ENCODE data around the gene TMEM63C.
A peak's percentile ranks its signal among the peaks of the same experiment; 100 is the strongest.

The TMEM63C gene, protein sequence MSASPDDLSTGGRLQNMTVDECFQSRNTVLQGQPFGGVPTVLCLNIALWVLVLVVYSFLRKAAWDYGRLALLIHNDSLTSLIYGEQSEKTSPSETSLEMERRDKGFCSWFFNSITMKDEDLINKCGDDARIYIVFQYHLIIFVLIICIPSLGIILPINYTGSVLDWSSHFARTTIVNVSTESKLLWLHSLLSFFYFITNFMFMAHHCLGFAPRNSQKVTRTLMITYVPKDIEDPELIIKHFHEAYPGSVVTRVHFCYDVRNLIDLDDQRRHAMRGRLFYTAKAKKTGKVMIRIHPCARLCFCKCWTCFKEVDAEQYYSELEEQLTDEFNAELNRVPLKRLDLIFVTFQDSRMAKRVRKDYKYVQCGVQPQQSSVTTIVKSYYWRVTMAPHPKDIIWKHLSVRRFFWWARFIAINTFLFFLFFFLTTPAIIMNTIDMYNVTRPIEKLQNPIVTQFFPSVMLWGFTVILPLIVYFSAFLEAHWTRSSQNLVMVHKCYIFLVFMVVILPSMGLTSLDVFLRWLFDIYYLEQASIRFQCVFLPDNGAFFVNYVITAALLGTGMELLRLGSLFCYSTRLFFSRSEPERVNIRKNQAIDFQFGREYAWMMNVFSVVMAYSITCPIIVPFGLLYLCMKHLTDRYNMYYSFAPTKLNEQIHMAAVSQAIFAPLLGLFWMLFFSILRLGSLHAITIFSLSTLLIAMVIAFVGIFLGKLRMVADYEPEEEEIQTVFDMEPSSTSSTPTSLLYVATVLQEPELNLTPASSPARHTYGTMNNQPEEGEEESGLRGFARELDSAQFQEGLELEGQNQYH

DNA sequence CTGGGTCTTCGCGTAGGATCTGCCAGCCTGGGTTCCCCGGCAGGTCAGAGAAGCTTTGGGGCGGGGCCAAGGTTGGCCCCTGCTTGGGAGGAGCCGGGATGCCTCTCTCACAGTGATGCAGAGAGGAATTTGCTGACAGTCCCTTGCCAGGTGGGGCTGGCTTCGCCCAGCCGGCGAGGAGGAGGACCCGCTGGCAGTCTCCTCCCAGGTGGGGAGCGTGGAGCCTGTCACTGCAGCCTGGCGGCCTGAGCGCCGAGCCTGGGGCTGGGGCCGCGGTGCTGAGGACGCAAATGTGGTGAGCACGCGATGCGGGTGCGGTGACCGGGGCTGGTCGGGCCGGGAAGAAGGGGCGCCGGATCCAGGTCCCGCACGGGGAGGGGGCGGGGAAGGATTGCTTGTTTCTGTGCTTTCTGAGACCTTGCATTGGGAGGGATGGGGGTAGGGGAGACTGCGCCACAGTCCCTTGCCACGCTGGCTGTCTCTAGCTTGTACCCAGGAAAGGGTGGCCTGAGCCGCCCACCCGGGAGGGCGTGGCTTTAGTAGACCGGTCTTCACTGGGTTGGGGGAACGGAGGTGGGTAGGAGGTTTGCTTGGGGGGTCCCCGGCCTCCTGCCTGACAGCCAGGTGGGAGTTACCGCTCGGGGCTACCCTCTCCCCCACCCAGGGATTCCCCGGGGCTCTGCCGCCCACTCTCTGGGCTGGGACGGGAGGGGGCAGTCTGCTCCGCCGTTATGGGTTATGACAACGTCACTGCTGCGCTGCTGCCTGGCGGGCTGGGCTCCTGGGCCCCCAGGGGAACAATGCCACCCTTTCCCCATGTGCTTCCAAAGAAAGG, at the start of gene TMEM63C:
TSS of gene TMEM63C (plus strand) at position 196 of the 835 bp plus-strand sequence. CDS start 37,016 bp downstream, outside the sequence.
- DNase-seq (ENCODE audit: low read depth), result peak; percentile 65

DNA sequence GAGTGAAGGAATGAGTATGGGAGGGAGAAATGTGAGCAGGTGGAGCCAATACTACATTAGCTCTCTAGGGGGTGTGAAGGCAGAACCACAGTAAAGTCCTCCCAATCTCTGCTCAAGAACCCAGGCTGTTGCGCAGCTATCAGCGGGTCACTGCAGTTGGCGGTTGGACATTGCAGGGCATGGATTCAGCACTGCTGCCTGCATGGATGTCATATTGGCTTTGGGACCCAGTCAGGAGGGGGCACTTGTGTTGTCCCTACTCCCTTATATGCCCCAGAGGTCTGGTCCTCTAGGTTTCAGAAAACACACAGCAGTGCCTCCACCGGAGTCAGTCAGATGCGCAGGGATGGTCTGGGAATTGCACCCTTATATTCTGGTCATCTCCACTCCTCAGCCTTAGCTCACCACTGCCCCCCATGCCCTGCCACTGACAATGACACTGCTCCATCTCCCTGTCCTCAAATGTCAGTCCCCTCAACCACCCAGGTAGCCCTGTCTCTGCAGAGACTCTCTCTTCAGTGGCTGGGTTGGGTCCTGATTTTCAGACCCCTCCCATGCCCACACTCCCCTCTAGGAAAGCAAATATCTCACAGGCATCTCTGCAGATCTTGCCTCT, 49.6 kb upstream of the TMEM63C start:
- DNase-seq (ENCODE audit: low read depth), result no peak

DNA sequence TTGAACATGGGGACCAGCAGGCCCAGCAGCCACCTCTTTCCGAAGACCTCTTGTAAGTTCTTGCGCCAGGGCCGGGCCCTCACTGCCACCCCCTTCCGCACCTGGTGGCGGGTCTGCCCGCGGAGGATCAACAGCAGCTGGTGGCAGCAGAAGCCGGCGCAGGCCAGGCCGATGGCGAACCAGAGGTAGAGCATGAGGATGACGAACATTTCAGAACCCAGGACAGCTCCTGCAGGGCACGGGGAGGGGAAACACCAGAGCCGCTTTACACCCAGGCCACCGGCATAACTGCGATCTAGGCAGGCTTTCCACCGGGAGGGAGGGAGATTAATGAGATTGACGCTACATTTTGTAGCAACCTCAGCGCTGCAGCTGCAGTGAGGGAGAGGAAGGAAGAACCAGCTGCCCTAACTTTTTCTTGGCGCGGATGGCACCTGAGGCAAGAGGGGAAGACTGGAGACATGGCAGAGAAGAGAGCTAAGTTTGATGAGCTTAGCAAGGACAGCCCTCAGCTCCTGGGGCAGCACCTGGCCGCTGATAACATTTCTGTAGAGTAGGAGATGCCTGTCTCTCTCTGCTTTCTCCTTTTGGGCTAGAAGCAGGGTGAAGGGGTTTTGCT, 47.8 kb upstream of the TMEM63C start:
- peak; percentile 51 for DNase-seq (ENCODE audit: low read depth)

DNA sequence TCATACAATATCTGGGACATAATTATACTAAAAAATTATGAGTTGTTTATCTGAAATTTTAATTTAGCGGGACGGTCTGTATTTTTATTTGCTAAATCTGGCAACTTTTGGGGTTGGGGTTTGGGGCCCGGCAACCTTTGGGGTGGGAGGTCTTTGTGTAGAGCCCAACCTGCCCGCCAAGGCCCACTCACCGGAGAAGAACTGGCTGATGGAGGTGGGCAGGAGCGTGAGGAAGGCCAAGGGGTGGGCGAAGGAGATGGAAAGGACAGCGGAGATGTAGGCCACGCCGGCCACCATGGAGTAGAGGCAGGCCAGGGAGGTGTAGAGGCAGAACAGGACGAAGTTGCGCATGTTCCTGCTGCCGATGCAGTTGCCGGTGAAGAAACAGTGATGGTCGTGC, 42.6 kb upstream of the TMEM63C start:
- no peak for DNase-seq (ENCODE audit: low read depth)

DNA sequence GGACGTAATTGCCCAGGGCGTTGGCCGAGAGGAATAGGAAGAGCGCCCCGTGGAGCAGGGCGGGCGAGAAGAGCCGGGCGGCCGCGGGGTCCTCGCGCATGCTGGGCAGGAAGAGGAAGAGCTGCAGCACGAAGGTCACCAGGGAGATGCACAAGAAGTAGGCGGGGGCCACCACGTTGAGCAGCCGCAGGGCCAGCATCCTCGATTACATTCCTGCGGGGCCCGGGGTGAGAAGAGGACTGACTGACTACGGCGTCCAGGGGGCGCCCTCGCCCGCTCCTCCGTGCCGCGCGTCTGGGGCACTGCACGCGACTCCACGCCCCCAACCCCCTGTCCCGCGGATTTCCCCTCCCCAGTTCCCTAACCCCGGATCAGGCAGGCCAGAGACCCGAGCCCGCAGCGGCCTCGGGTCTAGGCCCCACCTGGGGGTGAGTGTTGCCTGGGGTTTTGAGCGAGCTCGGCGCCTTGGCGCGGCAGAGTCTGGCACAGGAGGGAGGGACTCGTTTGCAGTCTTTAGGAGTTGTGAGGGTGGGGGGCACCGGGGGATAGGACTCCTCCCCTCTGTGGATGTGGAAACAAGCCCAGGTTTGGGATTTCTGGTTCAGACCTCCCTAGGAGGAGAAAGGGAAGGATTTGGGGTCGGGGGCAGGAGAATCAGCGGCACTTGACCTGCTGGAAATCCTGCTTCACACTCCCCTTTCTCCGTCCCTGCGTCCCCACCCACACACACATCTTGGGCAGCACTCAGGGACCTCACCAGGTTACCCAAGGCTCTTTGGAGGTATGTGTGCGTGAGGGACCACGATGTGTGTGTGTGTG, 41.8 kb upstream of the TMEM63C start:
- DNase-seq (ENCODE audit: low read depth), result peak; percentile 61

DNA sequence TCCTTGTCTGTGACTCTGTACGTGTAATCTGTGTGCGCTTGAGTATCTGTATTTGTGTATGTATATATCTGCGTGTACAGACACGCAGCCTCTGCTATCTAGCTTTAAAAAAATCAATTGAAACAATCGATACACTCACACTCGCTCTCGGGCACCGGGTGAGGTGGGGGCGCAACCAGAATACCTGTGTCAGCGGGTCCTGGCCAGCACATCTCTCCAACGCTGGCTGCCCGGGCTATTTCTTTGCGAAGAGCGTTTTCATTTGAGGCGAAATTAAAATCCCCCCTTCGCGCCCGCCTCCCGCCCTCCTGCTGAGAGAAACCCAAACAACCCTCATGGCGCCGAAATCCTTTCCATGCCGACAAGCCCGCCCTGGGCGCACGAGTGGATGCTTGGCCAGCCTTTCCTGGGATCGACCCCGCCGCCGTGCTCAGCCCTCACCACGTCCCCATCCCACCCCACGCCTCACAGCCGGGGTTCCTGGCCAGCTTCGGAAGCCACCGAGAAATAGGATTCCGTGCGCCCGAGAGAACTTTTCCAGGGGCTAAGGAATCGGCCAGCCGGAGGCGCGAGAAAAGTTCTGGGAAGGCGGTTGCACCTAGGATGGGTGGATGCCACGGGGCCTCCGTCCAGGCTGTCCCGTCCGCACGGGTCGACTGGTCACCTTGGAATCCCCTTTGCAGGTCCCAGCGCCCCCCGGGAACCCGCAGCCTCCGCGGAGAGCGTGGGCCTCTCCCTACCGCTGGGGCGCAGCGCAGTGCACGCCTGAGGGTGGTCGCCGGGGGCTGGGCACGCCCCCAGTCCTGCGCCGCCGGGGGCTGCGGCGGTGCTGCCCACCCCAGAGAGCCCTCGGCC, 41.0 kb upstream of the TMEM63C start:
- DNase-seq (ENCODE audit: low read depth), result no peak

DNA sequence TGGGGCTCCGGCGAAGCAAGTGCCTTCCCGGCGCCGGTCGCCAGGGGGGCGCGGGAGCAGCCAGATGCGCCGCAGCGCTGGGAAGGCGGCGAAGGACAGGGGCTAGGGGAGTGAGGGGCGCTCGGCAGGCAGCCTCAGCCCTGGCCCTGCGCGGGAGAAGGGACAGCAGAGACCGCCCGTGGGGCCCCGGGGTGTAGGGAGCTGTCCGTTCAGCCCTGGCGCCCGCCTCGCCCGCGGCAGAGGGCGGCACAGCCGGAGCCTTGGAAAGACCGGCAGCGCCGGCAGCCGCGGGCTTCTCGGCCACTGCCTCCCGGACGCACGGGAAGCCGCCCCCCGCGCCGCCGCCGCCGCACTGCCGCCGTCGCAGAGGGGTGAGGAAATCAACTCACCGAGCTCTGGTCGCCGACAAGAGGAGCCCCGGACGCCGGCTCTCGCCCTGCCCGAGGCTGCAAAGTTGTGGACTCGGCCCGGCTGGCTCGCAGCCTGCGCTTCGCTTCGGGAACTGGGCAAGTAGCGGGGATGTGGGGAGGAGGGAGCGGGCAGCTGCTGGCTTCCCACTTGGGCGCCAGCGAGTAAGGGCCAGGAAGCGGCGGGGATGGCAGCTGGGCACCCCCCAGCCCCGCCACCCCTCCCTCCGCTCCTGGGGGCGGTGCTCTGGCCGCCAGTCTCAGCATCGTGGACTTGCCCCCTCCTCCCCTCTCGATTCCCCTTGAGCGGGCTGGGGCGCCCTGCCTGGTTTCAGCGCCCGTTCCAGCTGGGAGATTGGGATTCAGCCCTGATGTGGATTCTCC, 40.2 kb upstream of the TMEM63C start, which contains the start of gene ZDHHC22:
TSS of gene ZDHHC22 (minus strand) at position 578 of the 791 bp plus-strand sequence. CDS start 2,053 bp downstream, outside the sequence.
- no peak for DNase-seq (ENCODE audit: low read depth)

DNA sequence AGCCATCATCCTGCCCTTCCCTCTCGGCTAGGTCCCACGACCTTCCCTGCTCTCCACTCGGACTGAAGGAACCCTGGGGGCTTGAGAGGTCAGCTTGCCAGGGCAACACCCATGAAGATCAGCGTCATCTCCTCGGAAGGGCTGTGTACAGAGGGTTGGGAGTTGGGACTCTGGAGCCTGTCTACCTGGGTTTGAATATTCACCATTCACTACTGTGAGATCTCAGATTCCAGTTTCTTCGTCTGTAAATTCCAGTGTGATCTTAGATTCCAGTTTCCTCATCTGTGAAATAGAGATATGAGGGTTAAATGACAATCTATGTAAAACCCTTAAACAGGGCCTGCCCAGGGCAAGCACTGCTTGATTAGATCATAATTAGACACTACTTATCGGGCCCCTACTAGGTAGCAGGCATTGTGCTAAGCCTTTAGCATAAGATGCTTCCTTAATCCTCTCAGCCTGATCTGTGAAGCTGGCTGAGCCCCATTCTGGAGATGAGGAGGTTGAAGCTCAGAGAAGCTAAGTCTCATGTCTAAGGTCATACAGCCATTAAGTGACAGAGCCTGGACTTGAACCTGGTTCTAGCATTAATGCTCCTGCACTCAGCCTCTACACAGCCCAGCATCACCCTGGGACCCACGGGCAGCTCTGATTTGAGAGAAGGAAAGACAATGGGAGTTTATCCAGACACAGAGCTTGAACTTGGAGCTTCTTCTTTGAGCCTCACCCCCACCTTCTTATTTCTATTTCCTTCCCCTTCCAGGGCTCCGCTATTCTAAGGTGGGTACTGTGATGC, 39.4 kb upstream of the TMEM63C start:
- no peak for DNase-seq (ENCODE audit: low read depth)

DNA sequence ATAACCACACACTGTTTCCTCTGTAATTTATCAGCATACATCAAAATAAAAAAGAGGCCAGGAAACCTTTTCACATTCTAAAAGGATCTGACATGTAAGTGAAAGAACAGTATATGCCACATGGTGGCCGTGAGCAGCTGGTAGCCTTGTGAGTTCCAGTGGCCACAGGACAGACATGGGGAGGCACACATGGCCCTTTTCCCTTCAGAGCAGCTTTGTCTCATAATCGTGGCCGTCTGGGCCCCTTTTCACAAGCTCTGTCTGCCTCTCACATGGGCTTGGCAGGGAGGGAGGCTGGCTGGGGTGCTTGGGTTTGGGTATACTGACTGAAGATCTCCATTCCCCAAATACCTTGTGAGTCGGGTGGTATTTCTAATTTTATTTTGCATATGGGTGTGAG, 38.5 kb upstream of the TMEM63C start:
- DNase-seq (ENCODE audit: low read depth), result no peak

DNA sequence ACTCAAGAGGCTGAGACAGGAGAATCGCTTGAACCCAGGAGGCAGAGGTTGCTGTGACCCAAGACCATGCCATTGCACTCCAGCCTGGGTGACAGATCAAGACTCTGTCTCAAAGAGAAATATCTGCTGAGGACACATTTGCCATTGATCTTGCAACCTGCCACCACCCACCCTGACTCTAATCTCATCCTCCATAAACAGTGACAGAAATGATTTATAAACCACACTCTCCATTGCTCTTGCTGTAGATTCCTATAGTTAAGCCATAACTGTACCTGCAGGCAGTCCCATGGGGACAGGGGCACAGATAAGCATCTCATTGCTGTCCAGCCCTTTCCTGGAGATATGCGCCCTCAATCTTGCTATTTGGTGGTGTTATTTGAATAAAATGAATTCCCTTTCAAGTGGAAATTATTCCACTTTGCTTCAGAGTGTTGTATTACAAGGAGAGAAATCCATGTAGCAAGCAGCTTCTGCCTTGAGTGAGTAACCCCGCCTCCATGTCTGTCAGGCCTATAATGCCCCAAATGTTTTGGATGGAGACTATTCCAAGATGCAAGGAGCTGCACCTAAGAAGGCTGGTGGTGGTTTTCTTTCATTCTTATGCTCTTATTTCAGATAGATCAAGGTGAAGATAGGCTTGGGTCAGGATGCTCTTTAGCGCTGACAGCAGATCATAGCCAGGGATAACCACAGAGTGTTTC, 37.0 kb upstream of the TMEM63C start:
- no peak for DNase-seq (ENCODE audit: low read depth)

DNA sequence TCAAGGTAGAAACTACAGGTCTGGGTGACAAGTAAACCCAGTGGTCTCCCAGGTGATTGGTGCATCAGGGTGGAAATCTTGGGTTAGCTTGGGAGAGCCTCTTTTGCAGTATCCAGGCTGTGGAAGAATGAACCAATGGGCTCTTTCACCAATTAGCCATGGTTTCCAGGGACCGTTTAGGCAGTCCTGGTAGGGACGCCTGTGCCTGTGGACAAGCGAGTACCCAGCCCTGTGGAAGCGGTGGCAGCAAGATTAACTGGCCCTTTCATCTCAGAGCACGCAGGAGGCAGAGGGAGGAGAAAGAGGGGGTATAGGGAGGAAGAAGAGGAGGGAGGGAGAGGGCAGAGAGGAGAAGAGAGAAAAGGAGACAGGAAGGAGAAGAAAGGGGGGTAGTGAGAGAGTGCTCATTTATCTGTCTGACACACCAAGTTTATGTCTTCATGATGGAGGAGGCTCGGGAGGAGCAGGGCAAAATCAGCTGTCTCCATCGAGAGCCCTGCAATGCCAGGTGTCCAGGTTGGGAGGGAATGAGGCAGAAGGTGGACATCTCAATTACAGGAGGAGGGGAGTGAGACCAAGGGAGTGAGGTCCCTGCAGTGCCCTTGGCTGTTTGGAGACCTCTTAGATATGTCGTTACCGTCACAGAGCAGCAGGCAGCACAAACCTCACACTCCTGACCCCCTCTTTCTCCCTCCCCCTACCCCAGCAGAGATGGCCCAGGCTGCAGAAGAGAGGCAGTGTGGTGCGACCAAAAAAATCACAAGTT, 35.4 kb upstream of the TMEM63C start:
- no peak for DNase-seq (ENCODE audit: low read depth)

DNA sequence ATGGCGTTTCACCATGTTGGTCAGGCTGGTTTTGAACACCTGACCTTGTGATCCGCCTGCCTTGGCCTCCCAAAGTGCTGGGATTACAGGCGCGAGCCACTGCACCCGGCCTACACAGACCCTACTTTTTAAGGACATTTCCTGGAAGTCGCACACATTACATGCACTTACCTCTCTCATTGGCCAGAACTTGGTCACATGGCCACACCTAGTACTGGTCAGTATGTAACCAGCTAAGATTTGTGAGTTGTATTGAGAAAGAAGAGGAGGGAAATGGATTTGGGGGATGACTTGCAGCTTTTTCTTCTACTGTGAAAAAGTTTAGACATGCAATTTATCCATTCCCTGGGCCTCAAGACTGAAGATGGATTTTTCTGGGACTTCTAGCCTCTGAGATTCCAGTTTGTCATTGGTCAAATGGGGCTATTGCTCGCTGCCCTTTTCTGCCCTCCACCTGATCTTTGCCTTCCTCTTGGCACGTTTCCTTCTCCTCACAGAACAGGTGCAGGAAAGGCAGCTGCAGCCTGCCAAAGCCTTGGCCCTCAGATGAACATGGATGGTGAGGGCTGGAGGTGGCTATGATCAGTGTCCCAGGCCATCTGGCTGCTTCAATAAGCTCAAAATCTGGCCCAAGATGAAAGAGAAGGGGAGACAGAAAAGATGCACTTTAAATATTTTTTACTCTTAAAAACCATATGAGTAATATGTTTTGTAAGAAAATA, 32.9 kb upstream of the TMEM63C start:
- no peak for DNase-seq (ENCODE audit: low read depth)

DNA sequence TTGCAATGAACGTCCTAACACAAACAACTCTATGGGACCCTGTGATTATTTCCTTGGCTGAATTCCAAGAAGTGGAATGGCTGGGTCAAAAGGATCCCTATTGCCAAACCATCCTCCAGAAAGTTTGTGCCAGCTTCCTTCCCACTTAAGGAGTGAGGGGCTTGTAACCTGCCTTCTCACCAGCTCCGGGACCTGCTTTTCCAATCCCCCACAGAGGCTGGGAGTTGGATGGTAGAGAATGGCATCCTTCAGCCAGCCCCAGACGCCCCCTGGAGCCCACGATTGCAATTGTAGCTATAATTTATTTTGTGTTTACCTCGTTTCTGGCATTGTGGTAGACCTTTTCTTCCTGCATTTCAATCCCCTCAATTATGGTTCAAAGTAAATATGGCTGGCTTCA, 30.4 kb upstream of the TMEM63C start:
- no peak for DNase-seq (ENCODE audit: low read depth)

DNA sequence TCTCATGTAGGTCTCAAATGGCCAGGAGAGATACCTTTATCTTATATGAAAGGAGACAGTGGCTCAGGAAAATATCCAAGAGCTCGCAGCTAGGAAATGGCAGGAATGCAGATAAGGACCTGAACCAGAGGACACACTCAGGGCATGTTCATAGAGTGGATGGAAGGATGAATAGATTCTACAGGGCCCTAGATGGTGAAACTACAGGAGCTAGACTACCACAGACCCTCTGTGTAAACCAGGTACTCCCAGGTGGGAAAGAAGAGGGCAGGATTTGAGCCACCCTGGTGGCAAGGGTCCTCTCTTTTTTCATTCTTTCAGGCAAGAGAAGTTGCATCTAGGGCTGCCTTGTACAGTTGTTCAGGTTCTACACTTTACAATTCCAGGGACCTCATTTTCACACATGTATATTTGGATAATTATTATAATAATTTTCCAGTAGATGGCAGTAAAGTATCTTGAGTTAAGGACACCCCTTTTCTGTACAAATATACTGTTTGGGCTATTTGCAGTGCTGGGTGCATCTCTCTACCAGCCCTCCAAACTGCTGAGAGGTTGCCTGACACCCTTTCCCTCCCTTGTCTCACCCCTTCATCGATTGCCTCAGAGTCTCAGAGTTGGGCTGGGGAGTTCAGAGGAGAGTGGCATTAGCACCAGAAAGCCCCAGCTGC, 29.5 kb upstream of the TMEM63C start:
- no peak for DNase-seq (ENCODE audit: low read depth)

DNA sequence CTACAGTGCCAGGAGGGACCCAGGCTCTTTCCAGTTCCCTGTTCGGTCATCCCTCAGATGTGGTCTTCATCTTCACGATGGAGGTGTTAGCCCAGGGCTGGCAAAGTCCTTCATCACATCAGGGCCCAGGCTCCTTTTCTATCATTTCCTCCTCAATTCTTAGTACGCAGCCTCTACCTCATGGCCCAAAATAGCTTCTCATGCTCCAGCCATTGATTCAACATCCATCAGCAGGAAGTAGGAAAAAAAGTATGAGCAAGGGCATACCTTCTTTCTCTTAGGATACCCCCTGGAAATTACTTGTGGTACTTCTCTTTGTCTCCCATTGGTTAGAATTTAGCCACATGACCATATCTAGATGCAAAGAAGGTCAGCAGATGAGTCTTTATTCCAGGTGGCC, 27.8 kb upstream of the TMEM63C start:
- DNase-seq (ENCODE audit: low read depth), result no peak
